Astrocyte of the spinal cord (primary cell): Measurements from ENCODE around the gene EMP2.

Source experiments
- DNase-seq: peaks from one replicate; pipeline ENCODE4 v3.0.0; 2011; ENCODE audit warnings: low read depth, low spot score
- H3K4me3 ChIP-seq: 2 replicates; pipeline ENCODE4 v1.5.1; 2011; ENCODE audit warnings: low read depth, mild to moderate bottlenecking, low read length, moderate library complexity
- in situ Hi-C: cut with HindIII; loops from 2 replicates; pipeline ENCODE4 v1.10.0; 2017; ENCODE audit warnings: low sequenced_read_pairs
- TF ChIP-seq, protein P1 (sequence below): IDR thresholded peaks from 2 replicates; pipeline ENCODE4 v1.5.1; 2012; ENCODE audit warnings: low read depth, mild to moderate bottlenecking, low read length, inconsistent platforms

The EMP2 gene

DNA sequence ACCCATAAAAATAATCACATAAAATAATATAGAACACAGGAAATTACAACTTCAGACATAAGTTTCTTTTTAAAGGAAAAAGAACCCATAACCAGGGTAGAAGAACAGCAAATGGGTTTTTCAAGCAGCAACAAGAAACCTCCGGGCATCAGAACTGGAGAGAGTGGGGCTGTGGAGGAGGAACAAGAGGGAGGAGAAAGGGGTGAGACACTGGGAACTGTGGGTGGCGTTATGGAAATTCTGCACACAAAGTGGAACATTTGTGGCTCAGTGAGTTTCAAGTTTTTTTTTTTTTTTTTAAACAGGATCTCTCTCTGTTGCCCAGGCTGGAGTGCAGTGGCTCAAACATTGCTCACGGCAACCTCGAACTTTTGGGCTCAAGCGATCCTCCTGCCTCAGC lies 22.6 kb downstream of the EMP2 start:
- DNase-seq = no peak
- H3K4me3 ChIP-seq = no peak overlapping the region
- in situ Hi-C loops = no loop called here
- TF ChIP-seq, protein P1, sequence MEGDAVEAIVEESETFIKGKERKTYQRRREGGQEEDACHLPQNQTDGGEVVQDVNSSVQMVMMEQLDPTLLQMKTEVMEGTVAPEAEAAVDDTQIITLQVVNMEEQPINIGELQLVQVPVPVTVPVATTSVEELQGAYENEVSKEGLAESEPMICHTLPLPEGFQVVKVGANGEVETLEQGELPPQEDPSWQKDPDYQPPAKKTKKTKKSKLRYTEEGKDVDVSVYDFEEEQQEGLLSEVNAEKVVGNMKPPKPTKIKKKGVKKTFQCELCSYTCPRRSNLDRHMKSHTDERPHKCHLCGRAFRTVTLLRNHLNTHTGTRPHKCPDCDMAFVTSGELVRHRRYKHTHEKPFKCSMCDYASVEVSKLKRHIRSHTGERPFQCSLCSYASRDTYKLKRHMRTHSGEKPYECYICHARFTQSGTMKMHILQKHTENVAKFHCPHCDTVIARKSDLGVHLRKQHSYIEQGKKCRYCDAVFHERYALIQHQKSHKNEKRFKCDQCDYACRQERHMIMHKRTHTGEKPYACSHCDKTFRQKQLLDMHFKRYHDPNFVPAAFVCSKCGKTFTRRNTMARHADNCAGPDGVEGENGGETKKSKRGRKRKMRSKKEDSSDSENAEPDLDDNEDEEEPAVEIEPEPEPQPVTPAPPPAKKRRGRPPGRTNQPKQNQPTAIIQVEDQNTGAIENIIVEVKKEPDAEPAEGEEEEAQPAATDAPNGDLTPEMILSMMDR = no peak

DNA sequence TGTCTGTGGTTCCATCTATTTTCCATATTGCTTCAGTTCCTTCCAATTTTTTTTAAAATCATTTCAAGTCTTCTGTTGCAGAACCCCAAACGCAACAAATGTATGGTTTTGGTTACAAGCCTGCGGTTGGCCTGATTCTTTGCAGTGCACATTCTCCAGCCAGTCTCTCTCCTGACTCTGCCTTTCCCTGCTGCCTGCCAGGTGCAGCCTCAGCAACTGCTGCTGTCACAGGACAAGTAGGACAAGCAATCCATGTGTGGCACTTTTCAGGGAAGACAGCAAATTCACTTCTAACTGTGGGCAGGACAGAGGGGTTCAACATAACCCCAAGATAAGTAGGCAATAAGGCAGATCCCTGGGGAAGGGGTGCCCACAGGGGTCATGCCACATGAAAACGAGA lies 24.2 kb downstream of the EMP2 start:
- in situ Hi-C loops = no loop called here
- TF ChIP-seq, protein P1 = no peak
- no peak overlapping the region for H3K4me3 ChIP-seq
- DNase-seq = no peak

DNA sequence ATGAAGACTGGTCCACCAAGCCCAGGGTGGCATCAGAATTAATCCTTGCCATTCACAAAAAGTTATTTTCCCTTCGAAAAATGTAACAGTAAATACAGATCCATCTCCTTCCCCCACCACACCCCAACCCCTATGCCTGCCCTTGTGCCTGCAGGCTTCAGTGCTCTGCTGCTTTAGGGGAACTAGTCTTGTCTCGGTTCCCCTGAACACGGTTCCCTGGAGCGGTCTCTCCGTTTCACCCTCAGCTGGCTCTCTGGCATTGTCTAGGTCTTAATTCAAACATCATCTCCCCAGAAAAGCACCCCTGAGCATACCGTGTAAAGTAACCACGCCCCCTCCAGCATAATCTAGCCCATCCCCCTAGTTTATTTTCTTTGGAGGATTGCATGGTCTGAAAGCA lies 25.8 kb downstream of the EMP2 start:
- no peak for DNase-seq
- no peak overlapping the region for H3K4me3 ChIP-seq
- TF ChIP-seq, protein P1 = no peak
- in situ Hi-C loops = no loop called here

DNA sequence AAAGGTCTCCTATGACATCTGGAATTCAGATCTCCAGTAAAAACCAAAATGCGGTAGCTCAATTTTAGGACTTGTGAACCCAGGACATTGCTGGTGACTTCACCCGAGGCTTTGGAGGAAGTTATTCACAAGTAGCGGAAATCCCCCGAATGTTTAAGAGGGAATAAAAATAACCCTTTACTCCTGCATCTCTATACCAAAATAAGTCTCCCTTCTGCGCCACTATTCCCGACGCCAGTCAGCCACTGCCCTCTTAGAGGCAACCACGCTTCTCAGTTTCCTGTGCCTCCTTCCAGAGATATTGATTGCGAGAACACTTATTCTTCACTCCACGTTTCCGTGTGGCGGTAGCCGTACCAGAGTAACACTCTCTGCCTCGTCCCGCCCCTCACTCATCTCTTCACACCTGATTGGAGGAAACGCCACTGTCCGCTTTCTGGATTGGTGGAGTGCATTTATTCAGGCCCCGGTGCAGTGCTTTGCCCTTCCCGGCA lies 27.4 kb downstream of the EMP2 start:
- in situ Hi-C loops = no loop called here
- no peak for DNase-seq
- TF ChIP-seq, protein P1 = no peak
- no peak overlapping the region for H3K4me3 ChIP-seq

DNA sequence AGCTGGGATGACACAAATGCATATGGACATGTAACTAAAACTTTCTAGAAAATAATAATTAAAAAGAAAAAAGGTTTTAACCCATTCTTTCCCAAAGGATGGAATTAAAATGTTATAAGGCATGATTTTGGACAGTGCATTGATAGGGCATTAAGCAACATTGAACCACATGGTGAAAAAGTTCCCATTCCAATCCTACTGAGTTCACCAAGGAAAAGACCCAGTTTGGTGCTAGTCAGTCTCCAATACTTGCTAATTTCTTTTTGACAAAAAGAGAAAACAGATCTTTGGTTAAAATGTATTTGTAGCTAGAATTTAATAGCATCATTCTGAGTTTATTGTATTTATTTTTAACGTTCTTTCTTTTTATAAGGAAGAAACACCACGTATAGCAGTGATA lies 28.1 kb downstream of the EMP2 start:
- no peak overlapping the region for H3K4me3 ChIP-seq
- DNase-seq = no peak
- in situ Hi-C loops = no loop called here
- TF ChIP-seq, protein P1 = no peak

DNA sequence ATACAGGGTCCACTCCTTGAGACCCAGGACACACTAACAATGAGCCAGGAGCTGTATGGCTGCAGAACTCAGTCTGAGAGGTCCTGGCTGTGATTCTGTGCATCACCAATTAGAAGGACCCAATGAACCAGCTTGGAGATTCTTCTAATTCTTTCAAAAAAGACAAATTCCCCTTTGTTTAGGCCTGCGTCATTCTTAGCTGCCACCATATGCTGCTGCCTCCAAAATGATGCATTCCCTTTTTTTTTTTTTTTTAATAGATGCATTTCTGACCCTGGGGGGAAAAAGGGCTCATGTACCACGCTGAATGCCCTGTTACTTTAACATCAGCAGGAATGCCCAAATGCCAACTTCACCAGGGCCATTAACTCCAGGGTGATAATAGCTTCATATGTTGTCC lies 28.5 kb downstream of the EMP2 start:
- TF ChIP-seq, protein P1 = no peak
- no peak for DNase-seq
- in situ Hi-C loops = no loop called here
- H3K4me3 ChIP-seq = no peak overlapping the region

DNA sequence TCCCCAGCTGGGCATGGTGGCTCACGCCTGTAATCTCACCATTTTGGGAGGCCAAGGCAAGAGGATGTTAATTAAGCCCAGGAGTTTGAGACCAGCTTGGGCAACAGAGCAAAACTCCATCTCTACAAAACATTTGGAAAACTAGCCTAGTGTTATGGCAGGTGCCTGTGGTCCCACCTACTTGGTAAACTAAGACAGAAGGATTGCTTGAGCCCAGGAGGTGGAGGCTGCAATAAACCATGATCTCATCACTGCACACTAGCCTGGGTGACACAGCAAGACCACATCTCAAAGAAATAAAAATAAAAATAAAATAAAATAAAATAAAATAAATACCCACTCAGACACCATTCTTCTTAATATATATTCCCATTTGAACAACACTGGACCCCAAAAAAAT lies 32.0 kb downstream of the EMP2 start:
- TF ChIP-seq, protein P1 = no peak
- in situ Hi-C loops = no loop called here
- H3K4me3 ChIP-seq = no peak overlapping the region
- DNase-seq = no peak
